Measurements from ENCODE around the gene NAIF1. TPM values are rescaled to one million over a fixed set of nuclear protein-coding genes. Genes with fewer than 3 reads are reported as not detected.

The NAIF1 gene
- total and polyA plus RNA-seq, 9 donors: 7.4 to 10.0 (median 8.4) TPM

DNA sequence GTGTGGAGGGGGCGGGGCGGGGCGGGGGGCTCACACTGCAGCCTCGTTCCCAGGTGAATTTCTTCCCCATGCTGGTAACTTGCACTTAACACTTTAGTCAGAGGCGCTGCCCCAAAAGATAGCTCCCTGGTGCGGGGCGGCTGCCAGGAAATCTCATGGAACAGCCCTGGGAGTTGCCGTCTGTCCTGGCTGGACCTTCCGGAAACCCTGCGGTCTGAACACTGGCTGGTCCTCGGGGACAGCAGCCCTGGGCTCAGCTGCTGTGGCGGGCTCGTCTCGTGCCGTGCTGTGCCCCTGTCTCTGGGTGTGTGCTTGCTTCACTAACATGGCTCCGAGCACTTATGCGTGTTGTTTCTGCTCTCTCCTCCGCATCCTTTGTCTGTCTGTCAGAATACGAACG is 34.6 kb upstream of the NAIF1 start:
- no peak for DNase-seq
- H3K4me3 ChIP-seq (ENCODE audit: low read length): no peak overlapping the region

DNA sequence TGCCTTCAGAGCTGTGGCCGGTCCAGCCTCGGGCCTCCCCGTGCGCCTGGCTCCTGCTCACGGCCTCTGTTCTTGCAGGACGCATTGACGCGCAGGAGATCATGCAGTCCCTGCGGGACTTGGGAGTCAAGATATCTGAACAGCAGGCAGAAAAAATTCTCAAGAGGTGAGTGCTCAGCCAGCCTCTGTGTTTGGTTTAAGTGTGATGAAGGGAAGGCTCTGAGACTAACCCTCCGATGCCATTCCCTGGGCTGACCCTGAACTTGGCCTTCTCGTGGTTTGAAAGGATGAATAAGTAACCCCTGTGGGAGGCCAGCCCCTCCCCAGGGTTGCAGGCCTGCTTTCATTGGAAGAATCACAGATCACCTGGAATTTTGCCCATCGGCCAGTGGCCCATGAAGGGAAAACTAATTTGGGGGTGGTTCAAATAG is 34.1 kb upstream of the NAIF1 start:
- Histone ChIP-seq H3K27me3 (ENCODE audit: control insufficient read depth, insufficient read depth, low read length) (no peaks in the 10 kb centered on the region), H3K4me1 (ENCODE audit: control insufficient read depth, insufficient read depth, low read length) (peaks cover 81% of the 10 kb centered on the region), H3K36me3 (ENCODE audit: control insufficient read depth, insufficient read depth, low read length) (peaks cover 55% of the 10 kb centered on the region), H3K27ac (ENCODE audit: low read length) (no peak overlapping the region), H3K4me3 (ENCODE audit: low read length) (no peak overlapping the region), H3K9me3 (replicated peaks; ENCODE audit: control insufficient read depth, low read depth, low read length) (no peaks in the 10 kb centered on the region)
- no peak for DNase-seq
- 88% methylated on average over 12 of the region's 12 CpGs for WGBS (ENCODE audit: insufficient coverage)

More for the DNA sequence above, 34.6 kb upstream of the NAIF1 start:
- Histone ChIP-seq H3K36me3 (ENCODE audit: control insufficient read depth, insufficient read depth, low read length) (peaks cover 55% of the 10 kb centered on the region), H3K27ac (ENCODE audit: low read length) (no peak overlapping the region), H3K4me1 (ENCODE audit: control insufficient read depth, insufficient read depth, low read length) (peaks cover 81% of the 10 kb centered on the region), H3K27me3 (ENCODE audit: control insufficient read depth, insufficient read depth, low read length) (no peaks in the 10 kb centered on the region), H3K9me3 (replicated peaks; ENCODE audit: control insufficient read depth, low read depth, low read length) (no peaks in the 10 kb centered on the region)
- WGBS (ENCODE audit: insufficient coverage): 82% methylated on average over 20 of the region's 20 CpGs

- Histone ChIP-seq H3K27me3 (ENCODE audit: control insufficient read depth, insufficient read depth, low read length) (no peaks in the 10 kb centered on the region), H3K9me3 (replicated peaks; ENCODE audit: control insufficient read depth, low read depth, low read length) (no peaks in the 10 kb centered on the region), H3K27ac (ENCODE audit: low read length) (peak overlapping the region; percentile 99), H3K4me3 (ENCODE audit: low read length) (no peak overlapping the region), H3K36me3 (ENCODE audit: control insufficient read depth, insufficient read depth, low read length) (peaks cover 48% of the 10 kb centered on the region), H3K4me1 (ENCODE audit: control insufficient read depth, insufficient read depth, low read length) (peaks cover 80% of the 10 kb centered on the region)
- DNase-seq: no peak
- WGBS (ENCODE audit: insufficient coverage): 93% methylated on average over 9 of the region's 10 CpGs
Measured at GRCh38 chr9:128100581-128100980, 33.5 kb upstream of the NAIF1 start.

DNA sequence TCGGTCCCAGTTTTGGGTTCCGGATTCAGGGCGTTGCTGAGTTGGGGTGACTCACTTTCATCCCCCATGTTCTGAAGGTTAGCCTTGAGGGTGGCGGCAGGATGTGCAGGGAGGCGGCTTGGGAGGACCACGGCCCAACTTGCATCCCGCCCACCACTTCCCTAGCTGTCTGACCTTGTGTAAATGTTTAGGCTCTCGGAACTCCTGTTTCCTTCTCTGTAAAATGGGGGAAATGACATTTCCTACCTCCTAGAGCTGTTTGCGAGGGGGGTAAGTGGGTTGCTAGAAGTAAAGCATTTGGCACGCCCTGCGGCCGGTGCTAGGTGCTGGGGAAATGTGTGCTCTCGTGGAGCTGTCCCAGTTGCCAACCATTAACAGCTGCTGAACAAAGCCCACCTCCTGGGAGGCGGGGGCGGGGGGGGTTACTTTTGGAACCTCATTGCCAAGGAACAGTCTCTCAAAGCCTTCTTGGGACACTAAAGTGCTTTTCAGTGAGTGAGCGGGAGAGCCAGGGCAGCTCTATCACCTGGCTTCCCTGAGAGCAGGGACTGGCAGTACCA is 32.9 kb upstream of the NAIF1 start:
- H3K9me3 ChIP-seq (replicated peaks; ENCODE audit: control insufficient read depth, low read depth, low read length): no peaks in the 10 kb centered on the region
- 63% methylated on average over 5 of the region's 16 CpGs for WGBS (ENCODE audit: insufficient coverage)
- H3K4me3 ChIP-seq (ENCODE audit: low read length): peak overlapping the region; percentile 51
- H3K27me3 ChIP-seq (ENCODE audit: control insufficient read depth, insufficient read depth, low read length): no peaks in the 10 kb centered on the region
- peak overlapping the region; percentile 99 for H3K27ac ChIP-seq (ENCODE audit: low read length)
- peaks cover 48% of the 10 kb centered on the region for H3K36me3 ChIP-seq (ENCODE audit: control insufficient read depth, insufficient read depth, low read length)
- peaks cover 81% of the 10 kb centered on the region for H3K4me1 ChIP-seq (ENCODE audit: control insufficient read depth, insufficient read depth, low read length)
- DNase-seq: peak; percentile 54

GRCh38 chr9:128099231-128099931 is 32.3 kb upstream of the NAIF1 start:
- Histone ChIP-seq H3K27me3 (ENCODE audit: control insufficient read depth, insufficient read depth, low read length) (no peaks in the 10 kb centered on the region), H3K4me1 (ENCODE audit: control insufficient read depth, insufficient read depth, low read length) (peaks cover 82% of the 10 kb centered on the region), H3K27ac (ENCODE audit: low read length) (peak overlapping the region; percentile 99), H3K4me3 (ENCODE audit: low read length) (peak overlapping the region; percentile 51), H3K9me3 (replicated peaks; ENCODE audit: control insufficient read depth, low read depth, low read length) (no peaks in the 10 kb centered on the region), H3K36me3 (ENCODE audit: control insufficient read depth, insufficient read depth, low read length) (peaks cover 50% of the 10 kb centered on the region)
- 46% methylated on average over 11 of the region's 16 CpGs for WGBS (ENCODE audit: insufficient coverage)
- no peak for DNase-seq

- Histone ChIP-seq H3K4me1 (ENCODE audit: control insufficient read depth, insufficient read depth, low read length) (peaks cover 82% of the 10 kb centered on the region), H3K36me3 (ENCODE audit: control insufficient read depth, insufficient read depth, low read length) (peaks cover 42% of the 10 kb centered on the region), H3K4me3 (ENCODE audit: low read length) (peak overlapping the region; percentile 51), H3K9me3 (replicated peaks; ENCODE audit: control insufficient read depth, low read depth, low read length) (no peaks in the 10 kb centered on the region), H3K27me3 (ENCODE audit: control insufficient read depth, insufficient read depth, low read length) (no peaks in the 10 kb centered on the region), H3K27ac (ENCODE audit: low read length) (peak overlapping the region; percentile 99)
- 10% methylated on average over 18 of the region's 32 CpGs for WGBS (ENCODE audit: insufficient coverage)
- DNase-seq: peak; percentile 95
Measured at GRCh38 chr9:128098297-128099230, 31.4 kb upstream of the NAIF1 start.

GRCh38 chr9:128097543-128098296 is 30.6 kb upstream of the NAIF1 start:
- Histone ChIP-seq H3K4me3 (ENCODE audit: low read length) (peak overlapping the region; percentile 51), H3K27me3 (ENCODE audit: control insufficient read depth, insufficient read depth, low read length) (no peaks in the 10 kb centered on the region), H3K4me1 (ENCODE audit: control insufficient read depth, insufficient read depth, low read length) (peaks cover 82% of the 10 kb centered on the region), H3K9me3 (replicated peaks; ENCODE audit: control insufficient read depth, low read depth, low read length) (no peaks in the 10 kb centered on the region), H3K27ac (ENCODE audit: low read length) (peak overlapping the region; percentile 99), H3K36me3 (ENCODE audit: control insufficient read depth, insufficient read depth, low read length) (peaks cover 34% of the 10 kb centered on the region)
- 68% methylated on average over 11 of the region's 13 CpGs for WGBS (ENCODE audit: insufficient coverage)
- no peak for DNase-seq

DNA sequence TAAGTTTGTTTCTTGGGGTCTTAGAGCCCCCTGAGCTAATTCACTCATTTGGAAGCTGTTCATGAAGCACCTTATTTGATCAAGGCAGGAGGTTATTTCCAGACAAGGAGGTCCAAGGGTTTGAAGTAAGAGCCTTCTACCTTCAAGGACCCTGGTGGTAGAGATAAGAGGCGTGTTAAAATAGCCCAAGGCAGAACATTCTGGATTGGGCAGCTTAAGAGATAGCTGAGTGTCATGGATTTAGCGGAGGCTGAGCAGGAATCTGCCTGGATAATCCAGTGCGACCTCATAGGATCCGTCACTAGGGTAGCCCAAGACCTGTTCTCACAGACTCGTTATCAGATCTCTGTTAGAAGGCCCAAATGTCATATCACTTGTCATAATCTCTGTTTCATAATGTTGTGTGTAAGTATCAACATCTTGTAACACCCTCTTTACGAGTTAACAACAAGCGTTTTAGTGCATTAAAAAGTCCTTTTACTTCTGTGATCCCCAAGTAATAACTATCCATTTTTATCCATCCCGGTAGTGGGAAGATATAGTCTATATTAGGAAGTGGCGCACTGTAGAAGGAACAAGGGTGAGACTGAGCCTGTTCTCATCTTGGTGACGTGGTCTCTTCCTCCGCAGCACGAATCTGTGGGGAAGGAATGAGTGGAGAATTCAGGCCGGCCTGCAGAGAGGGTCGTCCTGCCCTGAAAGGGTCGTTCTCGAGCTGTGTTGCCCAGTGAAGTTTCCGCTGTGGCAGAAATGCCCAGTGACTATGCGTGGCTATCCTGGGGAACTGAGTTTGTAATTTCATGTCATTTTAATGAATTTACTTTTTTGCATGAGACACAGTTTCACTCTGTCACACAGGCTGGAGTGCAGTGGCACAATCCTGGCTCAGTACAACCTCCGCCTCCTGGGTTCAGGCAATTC is 29.8 kb upstream of the NAIF1 start:
- H3K27me3 ChIP-seq (ENCODE audit: control insufficient read depth, insufficient read depth, low read length): no peaks in the 10 kb centered on the region
- H3K4me3 ChIP-seq (ENCODE audit: low read length): no peak overlapping the region
- peak overlapping the region; percentile 99 for H3K27ac ChIP-seq (ENCODE audit: low read length)
- DNase-seq: no peak
- H3K9me3 ChIP-seq (replicated peaks; ENCODE audit: control insufficient read depth, low read depth, low read length): no peaks in the 10 kb centered on the region
- H3K4me1 ChIP-seq (ENCODE audit: control insufficient read depth, insufficient read depth, low read length): peaks cover 82% of the 10 kb centered on the region
- 85% methylated on average over 13 of the region's 19 CpGs for WGBS (ENCODE audit: insufficient coverage)
- H3K36me3 ChIP-seq (ENCODE audit: control insufficient read depth, insufficient read depth, low read length): peaks cover 25% of the 10 kb centered on the region

- no peaks in the 10 kb centered on the region for H3K9me3 ChIP-seq (replicated peaks; ENCODE audit: control insufficient read depth, low read depth, low read length)
- no peak for DNase-seq
- H3K4me3 ChIP-seq (ENCODE audit: low read length): no peak overlapping the region
- WGBS (ENCODE audit: insufficient coverage): 80% methylated on average over 7 of the region's 11 CpGs
- no peaks in the 10 kb centered on the region for H3K27me3 ChIP-seq (ENCODE audit: control insufficient read depth, insufficient read depth, low read length)
- peaks cover 12% of the 10 kb centered on the region for H3K36me3 ChIP-seq (ENCODE audit: control insufficient read depth, insufficient read depth, low read length)
- H3K27ac ChIP-seq (ENCODE audit: low read length): peak overlapping the region; percentile 93
- peaks cover 75% of the 10 kb centered on the region for H3K4me1 ChIP-seq (ENCODE audit: control insufficient read depth, insufficient read depth, low read length)
Measured at GRCh38 chr9:128094950-128095544, 27.9 kb upstream of the NAIF1 start.

All from muscle of leg (tissue), 11 donors.